Stimulated activated CD4-positive, alpha-beta T cell treated with anti-CD3 and anti-CD28 coated beads, Interleukin-12 subunit alpha, Interleukin-12 subunit beta, amount 100 ng/mL, for 48 hours (primary cell): ENCODE measurements around the gene H3-3A.

Experiments
- DNase-seq, 3 donors: peaks; one replicate each; pipeline ENCODE4 v3.0.0-alpha.2; 2020; ENCODE audit warnings: low read depth in 2 of 3, low spot score in 1 of 3

Gene H3-3A

GRCh38 chr1:226062558-226063223 lies at the start of gene H3-3A:
Gene H3-3A (plus strand): TSS chr1:226062716. CDS start chr1:226064352, 1,636 bp downstream.
- peak; percentile 97 to 98 (median 97) for DNase-seq

- no peak for DNase-seq
Measured at GRCh38 chr1:226017070-226017469, 45.4 kb upstream of the H3-3A start.

DNA sequence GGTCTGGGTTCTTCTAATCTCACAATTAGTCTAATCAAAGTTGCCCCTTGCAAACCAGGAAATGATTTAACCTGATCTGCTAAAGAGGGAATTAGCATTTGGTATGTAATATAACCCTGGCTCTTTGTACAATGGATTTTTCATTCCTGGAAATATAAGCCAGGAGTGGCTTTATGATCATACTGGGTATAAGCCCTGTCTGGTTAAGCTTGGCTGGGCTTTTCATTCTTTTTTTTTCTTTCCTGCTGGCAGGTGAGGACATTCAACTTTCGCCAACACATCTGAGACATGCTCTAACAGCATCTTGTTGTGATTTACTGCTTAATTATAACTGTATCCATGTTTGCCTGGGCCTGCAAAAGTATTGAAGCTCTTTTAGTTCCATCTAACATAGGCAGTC lies 42.9 kb upstream of the H3-3A start:
- DNase-seq: no peak

DNA sequence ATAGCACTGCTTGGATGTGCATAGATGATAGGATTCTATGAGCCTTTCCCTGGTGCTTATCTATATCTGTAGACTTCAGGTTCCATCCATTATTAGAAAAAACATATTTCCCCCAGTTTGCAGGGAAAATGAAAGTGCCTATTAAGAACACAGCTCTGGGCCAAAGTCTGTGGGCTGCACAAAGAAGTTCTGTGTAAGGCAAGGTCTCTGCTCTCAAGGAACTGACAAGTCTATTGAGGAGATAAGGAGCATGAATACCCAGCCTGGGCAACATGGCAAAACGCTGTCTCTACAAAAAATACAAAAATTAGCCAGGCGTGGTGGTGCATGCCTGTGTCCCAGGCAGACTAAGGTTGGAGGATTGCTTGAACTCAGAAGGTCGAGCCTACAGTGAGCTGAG lies 41.1 kb upstream of the H3-3A start:
- DNase-seq: no peak

DNA sequence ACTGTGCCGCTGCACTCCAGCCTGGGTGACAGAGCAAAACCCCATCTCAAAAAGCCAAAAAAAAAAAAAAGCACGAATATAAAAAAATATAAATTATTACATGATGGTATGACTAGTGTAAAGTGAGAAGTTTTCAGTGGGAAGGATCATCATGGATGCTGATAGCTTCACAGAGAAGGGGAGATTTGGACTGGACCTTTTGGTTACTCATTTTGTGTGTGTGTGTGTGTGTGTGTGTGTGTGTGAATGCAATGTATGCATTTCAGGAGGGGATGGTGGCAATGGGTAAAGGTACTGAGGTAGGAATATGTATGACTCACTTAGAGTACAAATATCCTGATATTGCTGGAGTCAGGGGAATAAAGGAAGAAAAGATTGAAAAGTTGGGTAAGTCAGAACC lies 40.7 kb upstream of the H3-3A start:
- no peak for DNase-seq

GRCh38 chr1:226023735-226024134 lies 38.8 kb upstream of the H3-3A start:
- no peak for DNase-seq

DNA sequence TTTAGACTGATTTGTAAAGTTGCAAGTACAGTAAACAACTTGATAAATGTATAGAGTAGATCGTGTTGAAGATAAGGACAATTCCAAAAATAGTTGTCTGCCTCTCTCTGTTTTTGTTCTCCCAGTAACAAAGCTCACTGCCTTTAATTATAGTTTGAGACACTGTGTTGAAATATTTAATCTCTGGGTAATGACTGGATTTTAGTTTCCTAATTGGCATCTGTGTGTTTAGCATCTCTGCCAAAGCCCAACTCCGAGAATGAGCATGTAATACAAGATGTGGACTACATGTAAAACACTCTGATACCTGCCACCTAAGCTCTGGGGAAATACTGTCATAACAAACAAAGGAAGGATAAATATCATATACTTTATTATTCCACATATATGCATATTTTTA lies 35.7 kb upstream of the H3-3A start:
- no peak for DNase-seq

GRCh38 chr1:226027538-226028217 lies 34.8 kb upstream of the H3-3A start:
- DNase-seq: no peak

GRCh38 chr1:226029093-226029496 lies 33.4 kb upstream of the H3-3A start:
- no peak for DNase-seq

DNA sequence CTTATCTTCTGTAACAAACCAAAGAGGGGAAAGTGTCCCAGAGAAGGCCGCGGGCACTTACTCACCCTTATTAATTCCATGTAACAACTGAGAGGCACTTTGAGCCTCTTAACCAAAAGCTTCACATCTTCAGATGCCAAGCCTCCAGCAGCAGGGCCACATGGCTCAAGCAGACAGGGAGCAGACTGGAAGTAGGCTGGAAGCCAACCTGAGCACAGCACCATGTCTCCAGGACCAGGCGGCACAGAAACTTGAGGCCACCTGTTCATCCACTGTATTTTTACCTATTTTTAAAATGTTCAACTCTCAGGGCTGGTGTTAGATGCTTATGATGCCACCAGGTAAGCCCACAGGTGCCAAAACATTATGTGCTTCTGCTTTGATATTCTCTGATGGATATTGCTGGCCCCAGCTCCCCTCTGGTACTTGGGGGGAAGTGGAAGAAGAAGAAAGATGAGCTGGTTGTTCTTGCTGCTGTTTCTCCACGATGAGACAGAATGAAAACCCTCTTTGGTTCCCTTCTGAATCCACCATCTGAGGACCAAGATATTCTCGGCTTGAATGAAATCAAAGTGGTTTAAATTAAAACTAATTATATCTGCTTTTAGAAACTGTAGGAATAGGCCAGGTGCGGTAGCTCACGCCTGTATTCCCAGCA lies 32.8 kb upstream of the H3-3A start:
- no peak for DNase-seq

GRCh38 chr1:226033582-226033981 lies 28.9 kb upstream of the H3-3A start:
- no peak for DNase-seq

DNA sequence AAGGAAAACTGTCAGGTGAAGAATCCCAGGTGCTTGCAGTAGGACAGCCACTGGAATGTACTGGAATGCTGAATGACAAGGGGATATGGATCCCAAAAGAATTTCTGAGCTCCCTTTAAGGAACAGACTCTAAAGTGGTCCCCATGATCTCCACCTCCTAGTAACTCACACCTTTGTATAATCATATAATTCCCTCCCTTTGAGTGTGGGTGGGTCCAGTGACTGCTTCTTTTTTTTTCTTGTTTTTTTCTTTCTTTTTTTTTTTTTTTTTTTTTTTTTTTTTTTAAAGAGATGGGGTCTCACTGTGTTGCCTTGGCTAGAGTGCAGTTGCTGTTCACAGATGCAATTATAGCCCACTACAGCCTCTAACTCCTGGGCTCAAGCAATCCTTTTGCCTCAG lies 28.5 kb upstream of the H3-3A start:
- DNase-seq: no peak

DNA sequence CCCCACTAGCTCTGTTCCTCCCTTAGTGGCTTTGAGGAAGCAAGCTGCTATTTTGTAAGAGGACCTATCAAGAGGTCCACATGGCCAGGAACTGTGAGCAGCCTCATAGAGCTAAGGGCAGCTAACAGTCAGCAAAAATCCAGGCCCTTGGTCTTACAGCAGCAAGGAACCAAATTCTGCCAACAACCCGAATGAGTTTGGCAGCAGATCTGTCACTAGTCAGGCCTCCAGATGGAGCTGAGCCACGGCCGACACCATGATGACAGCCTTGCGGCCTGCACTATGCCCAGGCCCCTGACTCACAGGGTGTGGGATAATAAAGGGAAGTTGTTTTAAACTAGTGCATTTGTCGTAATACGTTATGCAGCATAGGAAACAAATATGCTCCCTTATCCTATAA lies 28.0 kb upstream of the H3-3A start:
- no peak for DNase-seq

DNA sequence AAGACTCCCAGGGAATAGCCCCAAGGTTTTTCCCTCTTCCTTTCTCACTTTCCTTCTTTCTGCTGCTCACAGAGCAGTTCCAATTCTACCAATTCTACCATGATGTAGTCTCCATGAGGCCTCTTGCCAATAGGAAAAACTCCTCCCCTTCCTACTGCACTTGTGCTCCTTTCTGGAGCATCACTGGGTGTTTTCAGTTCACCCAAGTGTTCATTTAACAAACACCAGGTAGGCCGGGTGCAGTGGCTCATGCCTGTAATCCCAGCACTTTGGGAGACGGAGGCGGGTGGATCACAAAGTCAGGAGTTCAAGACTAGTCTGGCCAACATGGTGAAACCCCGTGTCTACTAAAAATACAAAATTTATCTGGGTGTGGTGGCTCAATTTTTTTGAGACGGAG lies 26.6 kb upstream of the H3-3A start:
- no peak for DNase-seq

DNA sequence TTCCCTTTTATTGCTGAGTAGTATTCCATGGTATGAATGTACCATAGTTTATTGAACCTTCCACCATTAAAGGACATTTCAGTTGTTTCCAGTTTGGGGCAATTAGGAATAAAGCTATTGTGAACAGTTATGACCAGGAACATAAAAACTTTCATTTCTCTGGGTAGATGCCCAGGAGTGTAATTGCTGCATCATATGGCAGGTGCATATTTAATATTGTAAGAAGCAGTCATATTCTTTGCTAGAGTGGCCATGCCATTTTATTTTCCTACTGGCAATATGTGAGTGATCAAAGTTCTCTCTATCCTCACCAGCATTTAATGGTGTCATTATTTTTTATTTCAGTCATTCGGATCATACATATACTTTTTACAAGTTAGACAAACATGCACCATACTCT lies 23.9 kb upstream of the H3-3A start:
- DNase-seq: no peak

GRCh38 chr1:226041419-226041818 lies 21.1 kb upstream of the H3-3A start:
- DNase-seq: no peak

- DNase-seq: no peak
Measured at GRCh38 chr1:226044514-226045101, 17.9 kb upstream of the H3-3A start.

DNA sequence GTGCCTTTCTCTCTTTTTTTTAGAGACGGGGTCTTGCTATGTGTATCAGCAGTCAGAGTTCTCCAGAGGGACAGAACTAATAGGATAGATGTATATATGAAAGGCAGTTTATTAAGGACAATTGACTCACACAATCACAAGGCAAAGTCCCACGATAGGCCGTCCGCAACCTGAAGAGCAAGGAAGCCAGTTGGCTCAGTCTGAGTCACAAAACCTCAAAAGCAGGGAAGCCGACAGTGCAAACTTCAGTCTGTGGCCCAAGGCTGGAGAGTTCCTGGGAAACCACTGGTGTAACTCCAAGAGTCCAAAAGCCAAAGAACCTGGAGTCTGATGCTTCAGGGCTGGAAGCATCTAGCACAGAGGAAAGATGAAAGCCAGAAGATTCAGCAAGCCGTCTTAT lies 16.3 kb upstream of the H3-3A start:
- DNase-seq: no peak

GRCh38 chr1:226047495-226047894 lies 15.0 kb upstream of the H3-3A start:
- DNase-seq: no peak

- DNase-seq: no peak
Measured at GRCh38 chr1:226048886-226049285, 13.6 kb upstream of the H3-3A start.

DNA sequence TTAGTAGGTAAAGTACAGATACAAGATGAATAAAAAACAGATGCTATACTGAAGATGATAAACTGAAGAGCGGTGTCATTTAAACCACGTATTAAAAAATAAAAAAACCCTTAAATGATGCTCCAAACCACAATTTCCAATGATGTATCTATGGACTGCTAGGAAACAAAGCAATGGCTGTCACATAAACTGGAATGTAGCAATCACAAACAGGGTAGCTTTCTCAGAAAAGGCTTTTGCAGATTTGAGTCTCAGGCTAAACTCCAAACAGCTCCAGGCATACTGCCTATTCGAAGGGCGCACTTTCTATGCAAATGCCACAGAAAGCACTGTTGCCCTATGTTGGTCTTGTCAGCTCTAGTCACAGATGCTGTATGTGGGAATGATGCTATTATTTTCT lies 12.4 kb upstream of the H3-3A start:
- no peak for DNase-seq

GRCh38 chr1:226051365-226051764 lies 11.2 kb upstream of the H3-3A start:
- no peak for DNase-seq
